Spleen (tissue), 11 donors: ENCODE measurements around the gene ZBTB44. TPM values are rescaled to one million over a fixed set of nuclear protein-coding genes. Genes with fewer than 3 reads are reported as not detected.

Experiments
- DNase-seq: peaks from one replicate; pipeline ENCODE4 v3.0.0-alpha.2; 2020
- H3K27ac ChIP-seq, 8 donors: fragments of 200-600 bp; sonication (generic) in 7 of 8; 1 replicate in 4 of 8; 2 replicates in 4 of 8; pipeline versions ENCODE4 v1.5.0 to v1.8.0; 2016 to 2021; ENCODE audit warnings: inconsistent platforms in 4 of 8, mild to moderate bottlenecking in 4 of 8, moderate library complexity in 1 of 8
- H3K27me3 ChIP-seq, 7 donors: fragments of 200-600 bp; sonication (generic) in 6 of 7; replicated peaks in 1 of 7; 1 replicate in 4 of 7; 2 replicates in 3 of 7; pipeline versions ENCODE4 v1.5.0 to v1.8.0; 2016 to 2021; ENCODE audit warnings: inconsistent platforms in 3 of 7, mild to moderate bottlenecking in 1 of 7
- H3K36me3 ChIP-seq, 6 donors: fragments of 200-600 bp; sonication (generic) in 5 of 6; 1 replicate in 4 of 6; 2 replicates in 2 of 6; pipeline versions ENCODE4 v1.5.0 to v1.8.0; 2016 to 2021; ENCODE audit warnings: inconsistent platforms in 2 of 6
- H3K4me1 ChIP-seq, 6 donors: fragments of 200-600 bp; sonication (generic) in 5 of 6; 1 replicate in 3 of 6; 2 replicates in 3 of 6; pipeline versions ENCODE4 v1.5.0 to v1.8.0; 2016 to 2021; ENCODE audit warnings: inconsistent platforms in 3 of 6
- H3K4me3 ChIP-seq, 8 donors: fragments of 200-600 bp; sonication (generic) in 7 of 8; 1 replicate in 4 of 8; 2 replicates in 4 of 8; pipeline versions ENCODE4 v1.5.0 to v1.8.0; 2016 to 2021; ENCODE audit warnings: inconsistent platforms in 4 of 8, mild to moderate bottlenecking in 4 of 8, moderate library complexity in 2 of 8
- H3K9me3 ChIP-seq, 8 donors: fragments of 200-600 bp; sonication (generic) in 7 of 8; 1 replicate in 4 of 8; 2 replicates in 4 of 8; pipeline versions ENCODE4 v1.5.0 to v1.8.0; 2016 to 2021; ENCODE audit warnings: inconsistent platforms in 4 of 8
- CTCF ChIP-seq, 11 experiments: fragments of 200-600 bp in 7 of 11; fragments of 450-650 bp in 4 of 11; sonication (generic) in 4 of 11; IDR thresholded peaks in 8 of 11; conservative IDR thresholded peaks in 3 of 11; 1 replicate in 7 of 11; 2 replicates in 4 of 11; pipeline versions ENCODE4 v1.4.0 to v1.8.0; 2016 to 2021; ENCODE audit warnings: antibody characterized with exemption in 11 of 11, inconsistent platforms in 4 of 11, mild to moderate bottlenecking in 1 of 11
- POLR2A ChIP-seq, 3 donors: fragments of 450-650 bp; IDR thresholded peaks; one replicate each; pipeline ENCODE4 v1.5.1; 2017; ENCODE audit warnings: antibody characterized with exemption in 3 of 3, mild to moderate bottlenecking in 1 of 3
- POLR2AphosphoS5 ChIP-seq, 3 donors: sonication (generic); formaldehyde crosslinking; IDR thresholded peaks; one replicate each; pipeline ENCODE4 v1.5.1; 2017; ENCODE audit warnings: antibody characterized with exemption in 3 of 3
- WGBS, 5 donors: extraction: QIAGEN DNeasy Blood & Tissue Kit in 3 of 5; methylation state at CpG; one replicate each; pipeline versions ENCODE4 v1.1.5 to v1.1.7; 2013 to 2018; 5-methylcytosine and 5-hydroxymethylcytosine counted together
- intact Hi-C: fragments of 100-400 bp; cut with DNase I; formaldehyde crosslinking; loops from one replicate; pipeline ENCODE4 v1.15.0; 2023; ENCODE audit warnings: low total_unique reads
- polyA plus RNA-seq, 3 donors: library from polyadenylated mRNA; stranded (reverse); fragments of 200-250 nt; gene quantifications; one replicate each; pipeline ENCODE4 v1.2.1, GENCODE V29; 2013
- total RNA-seq, 7 donors: library from RNA; depleted of rRNA in 3 of 7; stranded (reverse); fragments of >200 nt in 3 of 7; fragmentation: NEBNext Ultra II Directional in 4 of 7; extraction: Animal tissue kit (Norgen Biotek cat#: 25700) in 4 of 7; gene quantifications; one replicate each; pipeline versions ENCODE4 v1.1.0 to v1.2.1, GENCODE V29; 2016 to 2021
- donor health status: healthy with polysubstance abuse.
- donor health status: DM: no; HTN: no; CAD: no; lungs with moderate emphysema.
- donor health status: DM: no; HTN: no; CAD: no.
- donor health status: Bipolar disorder and iron deficiency.
- donor health status: healthy.
- donor health status: DM: no; HTN: no; CAD: no.
- donor health status: DM: yes; HTN: yes; CAD: no.

The ZBTB44 gene
- total and polyA plus RNA-seq, 10 donors: 12.4 to 79.6 (median 53.1) TPM

- WGBS, 5 donors: 63 to 86% (median 81%) methylated on average over 4 of the region's 4 CpGs
- intact Hi-C loops: no loop called here
- no peaks in the 10 kb centered on the region for H3K27me3 ChIP-seq
- no peak overlapping the region for H3K27ac ChIP-seq
- H3K9me3 ChIP-seq: no peaks in the 10 kb centered on the region
- H3K36me3 ChIP-seq: peaks cover 0 to 75% (median 0%) of the 10 kb centered on the region in 6 donors
- no peaks in the 10 kb centered on the region for H3K4me1 ChIP-seq
- no peak overlapping the region for H3K4me3 ChIP-seq
- TF ChIP-seq CTCF (IDR thresholded peaks at IDR 0.05 in 8 of 11, conservative IDR thresholded peaks at IDR 0.05 in 3 of 11) (no peak), POLR2A (IDR thresholded peaks at IDR 0.05) (no peak), POLR2AphosphoS5 (IDR thresholded peaks at IDR 0.05) (no peak)
- DNase-seq: no peak
Measured at GRCh38 chr11:130192845-130193267, 121.9 kb downstream of the ZBTB44 start.

GRCh38 chr11:130191896-130192295 lies 122.8 kb downstream of the ZBTB44 start:
- Histone ChIP-seq H3K4me3 (no peak overlapping the region), H3K9me3 (no peaks in the 10 kb centered on the region), H3K36me3 (peaks cover 0 to 67% (median 0%) of the 10 kb centered on the region in 6 donors), H3K27me3 (no peaks in the 10 kb centered on the region), H3K27ac (no peak overlapping the region), H3K4me1 (no peaks in the 10 kb centered on the region)
- TF ChIP-seq POLR2AphosphoS5 (IDR thresholded peaks at IDR 0.05) (no peak), POLR2A (IDR thresholded peaks at IDR 0.05) (no peak)
- intact Hi-C loops: no loop called here
- 83 to 87% (median 85%) methylated on average over 14 of the region's 14 CpGs for WGBS, 5 donors
- DNase-seq: no peak

GRCh38 chr11:130190371-130190881 lies 124.3 kb downstream of the ZBTB44 start:
- no peak for DNase-seq
- intact Hi-C loops: no loop called here

GRCh38 chr11:130189492-130190210 lies 125.1 kb downstream of the ZBTB44 start:
- H3K9me3 ChIP-seq: no peaks in the 10 kb centered on the region
- DNase-seq: no peak
- H3K4me3 ChIP-seq: no peak overlapping the region
- no peaks in the 10 kb centered on the region for H3K27me3 ChIP-seq
- H3K27ac ChIP-seq: no peak overlapping the region
- no peaks in the 10 kb centered on the region for H3K4me1 ChIP-seq
- intact Hi-C loops: no loop called here
- H3K36me3 ChIP-seq: peaks cover 0 to 49% (median 0%) of the 10 kb centered on the region in 6 donors
- TF ChIP-seq POLR2AphosphoS5 (IDR thresholded peaks at IDR 0.05) (no peak), CTCF (IDR thresholded peaks at IDR 0.05 in 8 of 11, conservative IDR thresholded peaks at IDR 0.05 in 3 of 11) (no peak), POLR2A (IDR thresholded peaks at IDR 0.05) (no peak)
- WGBS, 5 donors: 76 to 87% (median 85%) methylated on average over 21 to 32 of the region's 32 CpGs

More at GRCh38 chr11:130190371-130190881, 124.3 kb downstream of the ZBTB44 start:
- Histone ChIP-seq H3K27ac (no peak overlapping the region), H3K27me3 (no peaks in the 10 kb centered on the region), H3K9me3 (no peaks in the 10 kb centered on the region), H3K4me3 (no peak overlapping the region), H3K36me3 (peaks cover 0 to 55% (median 0%) of the 10 kb centered on the region in 6 donors), H3K4me1 (no peaks in the 10 kb centered on the region)
- 91 to 97% (median 92%) methylated on average over 29 of the region's 29 CpGs for WGBS, 5 donors
- TF ChIP-seq POLR2AphosphoS5 (IDR thresholded peaks at IDR 0.05) (no peak), POLR2A (IDR thresholded peaks at IDR 0.05) (no peak), CTCF (IDR thresholded peaks at IDR 0.05 in 8 of 11, conservative IDR thresholded peaks at IDR 0.05 in 3 of 11) (no peak)
